ENCODE measurements around the gene CCDC110. TPM values are rescaled to one million over a fixed set of nuclear protein-coding genes. Genes with fewer than 3 reads are reported as not detected.

CCDC110 gene
- total RNA-seq, 1 donor from 2014 or later = 2.3 TPM

GRCh38 chr4:185467101-185467500, 4.4 kb downstream of the CCDC110 start:
- Mint-ChIP-seq H3K9me3 (ENCODE audit: low read depth) (no peaks in the 10 kb centered on the region), H3K27me3 (ENCODE audit: low read depth) (no peaks in the 10 kb centered on the region), H3K27ac (ENCODE audit: unreplicated experiment) (peak overlapping the region; percentile 55), H3K4me3 (ENCODE audit: unreplicated experiment) (peak overlapping the region; percentile 49), H3K36me3 (ENCODE audit: low read depth) (no peaks in the 10 kb centered on the region), H3K4me1 (ENCODE audit: low read depth) (peaks cover 43% of the 10 kb centered on the region)
- DNase-seq (ENCODE audit: low spot score) = no peak
- TF ChIP-seq CTCF (IDR thresholded peaks at IDR 0.05) = no peak

- H3K9me3 Mint-ChIP-seq (ENCODE audit: low read depth) = no peaks in the 10 kb centered on the region
- no peaks in the 10 kb centered on the region for H3K36me3 Mint-ChIP-seq (ENCODE audit: low read depth)
- DNase-seq (ENCODE audit: low spot score) = no peak
- no peak overlapping the region for H3K27ac Mint-ChIP-seq (ENCODE audit: unreplicated experiment)
- no peaks in the 10 kb centered on the region for H3K27me3 Mint-ChIP-seq (ENCODE audit: low read depth)
- peaks cover 43% of the 10 kb centered on the region for H3K4me1 Mint-ChIP-seq (ENCODE audit: low read depth)
- no peak overlapping the region for H3K4me3 Mint-ChIP-seq (ENCODE audit: unreplicated experiment)
- no peak for TF ChIP-seq CTCF (IDR thresholded peaks at IDR 0.05)
These were observed 5.8 kb downstream of the CCDC110 start for GRCh38 chr4:185465707-185466106.

- Mint-ChIP-seq H3K9me3 (ENCODE audit: low read depth) (no peaks in the 10 kb centered on the region), H3K4me1 (ENCODE audit: low read depth) (peaks cover 38% of the 10 kb centered on the region), H3K36me3 (ENCODE audit: low read depth) (peaks cover 2% of the 10 kb centered on the region), H3K27ac (ENCODE audit: unreplicated experiment) (no peak overlapping the region), H3K27me3 (ENCODE audit: low read depth) (no peaks in the 10 kb centered on the region), H3K4me3 (ENCODE audit: unreplicated experiment) (no peak overlapping the region)
- no peak for TF ChIP-seq CTCF (IDR thresholded peaks at IDR 0.05)
- DNase-seq (ENCODE audit: low spot score) = no peak
These were observed 6.6 kb downstream of the CCDC110 start for GRCh38 chr4:185464887-185465286.

GRCh38 chr4:185464183-185464582, 7.3 kb downstream of the CCDC110 start:
- H3K4me1 Mint-ChIP-seq (ENCODE audit: low read depth) = peaks cover 42% of the 10 kb centered on the region
- H3K27ac Mint-ChIP-seq (ENCODE audit: unreplicated experiment) = no peak overlapping the region
- TF ChIP-seq CTCF (IDR thresholded peaks at IDR 0.05) = no peak

GRCh38 chr4:185463541-185463940, 8.0 kb downstream of the CCDC110 start:
- no peaks in the 10 kb centered on the region for H3K27me3 Mint-ChIP-seq (ENCODE audit: low read depth)
- no peak overlapping the region for H3K4me3 Mint-ChIP-seq (ENCODE audit: unreplicated experiment)
- no peak overlapping the region for H3K27ac Mint-ChIP-seq (ENCODE audit: unreplicated experiment)
- peaks cover 44% of the 10 kb centered on the region for H3K4me1 Mint-ChIP-seq (ENCODE audit: low read depth)
- peaks cover 9% of the 10 kb centered on the region for H3K36me3 Mint-ChIP-seq (ENCODE audit: low read depth)
- DNase-seq (ENCODE audit: low spot score) = no peak
- H3K9me3 Mint-ChIP-seq (ENCODE audit: low read depth) = no peaks in the 10 kb centered on the region
- TF ChIP-seq CTCF (IDR thresholded peaks at IDR 0.05) = no peak

More at GRCh38 chr4:185464183-185464582, 7.3 kb downstream of the CCDC110 start:
- Mint-ChIP-seq H3K9me3 (ENCODE audit: low read depth) (no peaks in the 10 kb centered on the region), H3K4me3 (ENCODE audit: unreplicated experiment) (no peak overlapping the region), H3K27me3 (ENCODE audit: low read depth) (no peaks in the 10 kb centered on the region), H3K36me3 (ENCODE audit: low read depth) (peaks cover 7% of the 10 kb centered on the region)
- DNase-seq (ENCODE audit: low spot score) = no peak
